GM23338 (cell line): Measurements from ENCODE around the gene SQSTM1. TPM values are rescaled to one million over a fixed set of nuclear protein-coding genes. Genes with fewer than 3 reads are reported as not detected.

Experiments
- ATAC-seq: fragments of 200-7000 bp; cut with Tn5 transposase; 3 replicates; pipeline ENCODE4 v1.9.1; 2020
- DNase-seq: peaks from one replicate; pipeline ENCODE4 v3.0.0-alpha.2; 2015; ENCODE audit warnings: low spot score
- H2AFZ ChIP-seq: fragments of 200-600 bp; sonication (generic); 2 replicates; pipeline ENCODE4 v1.8.0; 2016; ENCODE audit warnings: antibody characterized with exemption, mild to moderate bottlenecking, moderate library complexity
- H3F3A ChIP-seq: fragments of 200-600 bp; sonication (generic); replicated peaks from 2 replicates; pipeline ENCODE4 v1.8.0; 2017; ENCODE audit warnings: antibody characterized with exemption, mixed run types, low read depth
- H3K27ac ChIP-seq: fragments of 200-600 bp; sonication (generic); 2 replicates; pipeline ENCODE4 v1.6.1; 2016; ENCODE audit warnings: low read depth
- H3K27me3 ChIP-seq: fragments of 200-600 bp; sonication (generic); 2 replicates; pipeline ENCODE4 v1.8.0; 2016; ENCODE audit warnings: mild to moderate bottlenecking, mixed run types, moderate library complexity; ENCODE audit not compliant: insufficient read depth
- H3K36me3 ChIP-seq: fragments of 200-600 bp; sonication (generic); 2 replicates; pipeline ENCODE4 v1.8.0; 2016; ENCODE audit warnings: mild to moderate bottlenecking; ENCODE audit not compliant: insufficient read depth
- H3K4me1 ChIP-seq: fragments of 200-600 bp; sonication (generic); 2 replicates; pipeline ENCODE4 v1.8.0; 2016; ENCODE audit warnings: mild to moderate bottlenecking, moderate library complexity; ENCODE audit not compliant: insufficient read depth
- H3K4me2 ChIP-seq: fragments of 200-600 bp; sonication (generic); 2 replicates; pipeline ENCODE4 v1.7.1; 2017; ENCODE audit warnings: mixed run types
- H3K4me3 ChIP-seq: fragments of 200-600 bp; sonication (generic); 2 replicates; pipeline ENCODE4 v1.6.1; 2016; ENCODE audit warnings: mixed run types
- H3K79me2 ChIP-seq: fragments of 200-600 bp; sonication (generic); replicated peaks from 2 replicates; pipeline ENCODE4 v1.8.0; 2017; ENCODE audit warnings: mild to moderate bottlenecking; ENCODE audit not compliant: insufficient read depth
- H3K9me2 ChIP-seq: fragments of 200-600 bp; sonication (generic); 2 replicates; pipeline ENCODE4 v1.8.0; 2017; ENCODE audit not compliant: insufficient read depth
- H4K20me1 ChIP-seq: fragments of 200-600 bp; sonication (generic); replicated peaks from 2 replicates; pipeline ENCODE4 v1.8.0; 2017; ENCODE audit warnings: mild to moderate bottlenecking; ENCODE audit not compliant: insufficient read depth
- H3K27ac Mint-ChIP-seq: 2 replicates; pipeline ENCODE4 v1.8.0; 2020; ENCODE audit warnings: inconsistent platforms, mild to moderate bottlenecking, moderate library complexity, mixed read lengths
- H3K27me3 Mint-ChIP-seq: 3 replicates; pipeline ENCODE4 v1.8.0; 2022; ENCODE audit warnings: low read depth, mild to moderate bottlenecking, moderate library complexity, mixed read lengths, inconsistent platforms; ENCODE audit not compliant: insufficient read depth, poor library complexity
- H3K36me3 Mint-ChIP-seq: 3 replicates; pipeline ENCODE4 v1.8.0; 2021; ENCODE audit warnings: low read depth, mild to moderate bottlenecking, inconsistent platforms, moderate library complexity, mixed read lengths
- H3K4me1 Mint-ChIP-seq: 3 replicates; pipeline ENCODE4 v1.8.0; 2020; ENCODE audit warnings: mild to moderate bottlenecking, inconsistent platforms, mixed read lengths
- H3K4me3 Mint-ChIP-seq: 3 replicates; pipeline ENCODE4 v1.8.0; 2021; ENCODE audit warnings: moderate library complexity, mild to moderate bottlenecking, inconsistent platforms, mixed read lengths
- H3K9me3 Mint-ChIP-seq: 3 replicates; pipeline ENCODE4 v1.8.0; 2020; ENCODE audit warnings: moderate library complexity, mild to moderate bottlenecking, inconsistent platforms, mixed read lengths
- CREB1 ChIP-seq: fragments of 250-450 bp; sonication (Bioruptor Pico); IDR thresholded peaks from 2 replicates; pipeline ENCODE4 v1.5.0; 2020; ENCODE audit warnings: low read depth, mild to moderate bottlenecking, moderate library complexity
- ETS1 ChIP-seq: IDR thresholded peaks from 2 replicates; pipeline ENCODE4 v1.6.1; 2016; ENCODE audit warnings: antibody characterized with exemption
- EZH2 ChIP-seq: fragments of 200-600 bp; sonication (generic); IDR thresholded peaks from one replicate; pipeline ENCODE4 v1.8.0; 2017; ENCODE audit warnings: antibody characterized with exemption, mild to moderate bottlenecking, low read depth; ENCODE audit not compliant: unreplicated experiment
- EZH2phosphoT487 ChIP-seq: fragments of 200-600 bp; sonication (generic); IDR thresholded peaks from one replicate; pipeline ENCODE4 v1.8.1; 2018; ENCODE audit warnings: antibody characterized with exemption; ENCODE audit not compliant: unreplicated experiment
- JUNB ChIP-seq: IDR thresholded peaks from one replicate; pipeline ENCODE4 v1.6.1; 2016; ENCODE audit warnings: antibody characterized with exemption; ENCODE audit not compliant: unreplicated experiment
- NANOG ChIP-seq: IDR thresholded peaks from 2 replicates; pipeline ENCODE4 v1.6.1; 2016; ENCODE audit warnings: antibody characterized with exemption, borderline replicate concordance
- POLR2AphosphoS5 ChIP-seq: IDR thresholded peaks from 2 replicates; pipeline ENCODE4 v1.6.1; 2016; ENCODE audit warnings: antibody characterized with exemption, low read depth
- STAT1 ChIP-seq: IDR thresholded peaks from one replicate; pipeline ENCODE4 v1.6.1; 2016; ENCODE audit warnings: antibody characterized with exemption; ENCODE audit not compliant: unreplicated experiment
- ZNF114 ChIP-seq: fragments of 250-450 bp; sonication (Bioruptor Pico); IDR thresholded peaks from 2 replicates; pipeline ENCODE4 v1.5.0; 2020; ENCODE audit warnings: mild to moderate bottlenecking, moderate library complexity
- ZNF331 ChIP-seq: fragments of 250-450 bp; sonication (Bioruptor Pico); IDR thresholded peaks from 2 replicates; pipeline ENCODE4 v1.5.0; 2020; ENCODE audit warnings: low read depth, mild to moderate bottlenecking, moderate library complexity
- ZNF462 ChIP-seq: fragments of 250-450 bp; sonication (Bioruptor Pico); IDR thresholded peaks from 2 replicates; pipeline ENCODE4 v1.5.0; 2020; ENCODE audit warnings: mild to moderate bottlenecking, moderate library complexity
- polyA plus RNA-seq: library from polyadenylated mRNA; unstranded; fragments of >200 nt; fragmentation: Nextera tagmentation; extraction: Ambion mirVana; gene quantifications from 2 replicates; pipeline ENCODE4 v1.2.1, GENCODE V29; 2016
- total RNA-seq: library from RNA; depleted of rRNA; stranded (reverse); fragments of >200 nt; shearing (Covaris generic); gene quantifications from 2 replicates; pipeline ENCODE4 v1.2.3, GENCODE V29; 2014
- TF ChIP-seq, protein P1 (sequence below), 2 experiments: fragments of 200-600 bp in 1 of 2; sonication (generic) in 1 of 2; conservative IDR thresholded peaks; 2 replicates each; pipeline versions ENCODE4 v1.5.1 to v1.6.1; 2016 to 2017; ENCODE audit warnings: antibody characterized with exemption in 2 of 2, low read depth in 2 of 2, mild to moderate bottlenecking in 2 of 2, moderate library complexity in 1 of 2
- TF ChIP-seq, protein P2 (sequence below): IDR thresholded peaks from one replicate; pipeline ENCODE4 v1.6.1; 2018; ENCODE audit warnings: antibody characterized with exemption; ENCODE audit not compliant: unreplicated experiment

SQSTM1 gene
- total and polyA plus RNA-seq, 2 experiments from 2014 or later = 58.0 to 92.6 TPM

- H3F3A ChIP-seq = no peaks in the 10 kb centered on the region; the same call in 1 of the 2 replicates
- TF ChIP-seq ZNF331 (CRISPR knock-in tag) (no peak), NANOG (no peak), EZH2phosphoT487 (no peak), EZH2 (no peak), POLR2AphosphoS5 (no peak), JUNB (no peak), CREB1 (no peak), STAT1 (no peak), ZNF114 (no peak), ZNF462 (CRISPR knock-in tag) (no peak), ETS1 (no peak)
- TF ChIP-seq, protein P1, sequence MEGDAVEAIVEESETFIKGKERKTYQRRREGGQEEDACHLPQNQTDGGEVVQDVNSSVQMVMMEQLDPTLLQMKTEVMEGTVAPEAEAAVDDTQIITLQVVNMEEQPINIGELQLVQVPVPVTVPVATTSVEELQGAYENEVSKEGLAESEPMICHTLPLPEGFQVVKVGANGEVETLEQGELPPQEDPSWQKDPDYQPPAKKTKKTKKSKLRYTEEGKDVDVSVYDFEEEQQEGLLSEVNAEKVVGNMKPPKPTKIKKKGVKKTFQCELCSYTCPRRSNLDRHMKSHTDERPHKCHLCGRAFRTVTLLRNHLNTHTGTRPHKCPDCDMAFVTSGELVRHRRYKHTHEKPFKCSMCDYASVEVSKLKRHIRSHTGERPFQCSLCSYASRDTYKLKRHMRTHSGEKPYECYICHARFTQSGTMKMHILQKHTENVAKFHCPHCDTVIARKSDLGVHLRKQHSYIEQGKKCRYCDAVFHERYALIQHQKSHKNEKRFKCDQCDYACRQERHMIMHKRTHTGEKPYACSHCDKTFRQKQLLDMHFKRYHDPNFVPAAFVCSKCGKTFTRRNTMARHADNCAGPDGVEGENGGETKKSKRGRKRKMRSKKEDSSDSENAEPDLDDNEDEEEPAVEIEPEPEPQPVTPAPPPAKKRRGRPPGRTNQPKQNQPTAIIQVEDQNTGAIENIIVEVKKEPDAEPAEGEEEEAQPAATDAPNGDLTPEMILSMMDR (conservative IDR thresholded peaks at IDR 0.05; ENCODE audit: low read depth in 2 of 2) = no peak
- TF ChIP-seq, protein P2, sequence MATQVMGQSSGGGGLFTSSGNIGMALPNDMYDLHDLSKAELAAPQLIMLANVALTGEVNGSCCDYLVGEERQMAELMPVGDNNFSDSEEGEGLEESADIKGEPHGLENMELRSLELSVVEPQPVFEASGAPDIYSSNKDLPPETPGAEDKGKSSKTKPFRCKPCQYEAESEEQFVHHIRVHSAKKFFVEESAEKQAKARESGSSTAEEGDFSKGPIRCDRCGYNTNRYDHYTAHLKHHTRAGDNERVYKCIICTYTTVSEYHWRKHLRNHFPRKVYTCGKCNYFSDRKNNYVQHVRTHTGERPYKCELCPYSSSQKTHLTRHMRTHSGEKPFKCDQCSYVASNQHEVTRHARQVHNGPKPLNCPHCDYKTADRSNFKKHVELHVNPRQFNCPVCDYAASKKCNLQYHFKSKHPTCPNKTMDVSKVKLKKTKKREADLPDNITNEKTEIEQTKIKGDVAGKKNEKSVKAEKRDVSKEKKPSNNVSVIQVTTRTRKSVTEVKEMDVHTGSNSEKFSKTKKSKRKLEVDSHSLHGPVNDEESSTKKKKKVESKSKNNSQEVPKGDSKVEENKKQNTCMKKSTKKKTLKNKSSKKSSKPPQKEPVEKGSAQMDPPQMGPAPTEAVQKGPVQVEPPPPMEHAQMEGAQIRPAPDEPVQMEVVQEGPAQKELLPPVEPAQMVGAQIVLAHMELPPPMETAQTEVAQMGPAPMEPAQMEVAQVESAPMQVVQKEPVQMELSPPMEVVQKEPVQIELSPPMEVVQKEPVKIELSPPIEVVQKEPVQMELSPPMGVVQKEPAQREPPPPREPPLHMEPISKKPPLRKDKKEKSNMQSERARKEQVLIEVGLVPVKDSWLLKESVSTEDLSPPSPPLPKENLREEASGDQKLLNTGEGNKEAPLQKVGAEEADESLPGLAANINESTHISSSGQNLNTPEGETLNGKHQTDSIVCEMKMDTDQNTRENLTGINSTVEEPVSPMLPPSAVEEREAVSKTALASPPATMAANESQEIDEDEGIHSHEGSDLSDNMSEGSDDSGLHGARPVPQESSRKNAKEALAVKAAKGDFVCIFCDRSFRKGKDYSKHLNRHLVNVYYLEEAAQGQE = no peak
- DNase-seq = no peak
- no peak overlapping the region for H3K4me2 ChIP-seq
- no peaks in the 10 kb centered on the region for H3K79me2 ChIP-seq
- H3K27ac Mint-ChIP-seq = no peak overlapping the region
- no peak for ATAC-seq
- H3K27me3 Mint-ChIP-seq = peaks cover 4% of the 10 kb centered on the region
- peaks cover 4% of the 10 kb centered on the region; the same call in 2 of the 3 replicates for H3K4me1 Mint-ChIP-seq
- no peak overlapping the region for H2AFZ ChIP-seq
- H3K4me1 ChIP-seq = no peaks in the 10 kb centered on the region
- no peaks in the 10 kb centered on the region for H3K27me3 ChIP-seq
- no peak overlapping the region for H3K27ac ChIP-seq
- no peaks in the 10 kb centered on the region for H3K9me2 ChIP-seq
- H3K36me3 ChIP-seq = no peaks in the 10 kb centered on the region
- H4K20me1 ChIP-seq = no peaks in the 10 kb centered on the region
- peaks cover 5% of the 10 kb centered on the region for H3K36me3 Mint-ChIP-seq
- no peak overlapping the region for H3K4me3 Mint-ChIP-seq
- H3K4me3 ChIP-seq = no peak overlapping the region
- H3K9me3 Mint-ChIP-seq = peaks cover 6% of the 10 kb centered on the region; the same call in 2 of the 3 replicates
These were observed 32.4 kb upstream of the SQSTM1 start for GRCh38 chr5:179788193-179788854.
